GM21619 (cell line): Measurements from ENCODE around the gene ZNF334.
A peak's percentile ranks its signal among the peaks of the same experiment; 100 is the strongest.

Experiments
- ATAC-seq: cut with Tn5 transposase; IDR thresholded peaks from one replicate; pipeline ENCODE4 v1.9.1; 2021; ENCODE audit not compliant: unreplicated experiment

The ZNF334 gene

DNA sequence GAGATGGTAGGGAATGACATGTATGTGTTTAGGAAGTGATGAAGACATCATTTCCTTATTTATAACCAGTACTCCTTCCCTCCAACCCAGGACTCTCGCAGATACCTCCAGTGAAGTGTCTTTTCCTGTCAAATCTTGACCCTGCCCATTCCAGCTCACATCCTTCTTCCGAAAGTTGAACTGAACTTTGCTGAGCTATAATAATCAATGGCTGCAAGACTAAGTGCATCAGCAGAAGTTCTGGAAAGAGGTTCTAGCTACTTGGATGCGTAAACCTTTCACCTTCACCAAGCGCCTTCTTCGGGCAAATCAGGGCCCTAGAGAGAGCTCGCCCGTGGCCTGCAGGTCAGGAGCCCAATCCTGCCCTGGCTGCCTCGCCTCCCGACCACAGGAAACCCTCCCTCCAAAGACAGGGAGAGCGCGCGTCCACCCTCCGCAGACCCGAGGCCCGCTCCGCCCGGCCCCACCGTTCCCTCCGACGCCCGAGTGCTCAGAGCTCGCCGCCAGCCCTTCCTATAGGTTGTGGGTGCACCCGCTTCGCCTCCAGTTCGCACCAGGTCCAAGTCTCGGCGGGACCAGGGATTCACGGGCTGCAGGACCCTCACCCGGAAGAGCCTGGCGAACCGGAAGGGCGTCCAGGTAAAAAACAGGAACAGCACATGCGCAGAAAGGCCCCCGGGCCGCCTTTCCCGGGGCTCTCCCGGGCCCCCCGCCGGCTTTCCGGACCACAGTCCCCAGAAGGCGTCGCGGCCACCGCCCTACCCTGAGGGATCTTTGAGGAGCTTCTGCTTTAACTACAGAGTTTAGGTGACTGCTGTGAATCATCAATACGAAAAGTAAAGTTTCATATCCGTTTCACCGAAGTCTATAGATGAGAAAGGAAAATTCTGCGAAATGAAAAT, at the start of gene ZNF334:
Gene ZNF334, minus strand, starts transcription at position 617 of the 902 bp plus-strand sequence. CDS start 1,457 bp downstream, outside the sequence.
- peak; percentile 67 for ATAC-seq

DNA sequence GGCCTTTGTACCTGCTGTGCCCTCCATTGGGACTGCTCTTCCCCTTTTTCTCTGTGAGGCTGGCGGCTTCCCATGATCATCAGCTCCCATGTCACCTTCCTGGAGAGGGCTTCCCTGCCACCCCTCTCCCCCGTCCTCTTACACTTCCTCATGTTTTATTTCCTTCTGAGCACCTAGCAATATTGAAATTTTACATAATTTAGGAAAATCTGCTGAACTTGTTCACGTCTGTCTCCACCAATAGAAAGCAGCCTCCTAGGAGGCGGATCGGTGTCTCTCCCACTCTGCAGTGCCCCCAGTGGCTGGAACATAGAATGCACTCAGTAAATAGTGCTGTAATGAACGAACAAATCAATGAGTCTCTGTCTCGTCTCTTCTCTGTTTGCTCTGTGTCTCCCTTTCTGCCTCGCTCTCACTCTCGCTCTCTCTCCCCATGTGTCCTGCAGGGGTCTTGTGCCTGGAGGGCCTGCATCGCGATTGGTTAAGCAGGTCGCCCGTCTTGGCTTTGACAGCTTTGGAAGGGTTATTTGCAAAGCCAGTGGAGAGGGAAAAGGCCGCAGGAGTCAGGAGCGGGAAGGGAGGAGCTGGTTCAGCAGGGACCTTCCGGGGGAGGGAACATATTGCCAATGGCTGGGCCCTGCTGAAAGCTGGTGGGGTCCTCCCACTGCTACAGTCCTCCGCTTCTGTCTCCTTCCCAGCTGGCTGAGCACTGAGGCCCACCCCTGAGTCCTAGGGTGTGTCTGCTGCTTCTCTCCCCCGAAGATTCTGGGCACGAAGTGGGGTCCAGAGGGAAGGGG, 49.2 kb upstream of the ZNF334 start:
- peak; percentile 70 for ATAC-seq

DNA sequence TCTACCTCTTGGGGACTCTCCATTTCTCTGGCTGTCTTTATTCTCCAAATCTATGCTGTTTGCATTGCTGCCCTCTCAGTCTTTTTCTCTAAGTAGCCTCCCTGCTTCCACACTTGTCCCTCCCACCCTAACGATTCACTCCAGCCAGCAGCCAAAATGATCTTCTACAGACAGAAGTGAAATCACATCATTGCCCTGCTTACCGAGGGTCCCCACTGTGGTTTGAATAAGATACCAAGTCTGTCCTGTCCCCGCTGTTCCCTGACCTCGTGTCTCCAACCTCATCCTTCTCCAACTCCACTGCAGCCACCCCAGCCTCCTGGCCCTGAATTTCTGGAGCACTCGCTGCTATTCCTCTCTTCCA, 48.6 kb upstream of the ZNF334 start:
- no peak for ATAC-seq

DNA sequence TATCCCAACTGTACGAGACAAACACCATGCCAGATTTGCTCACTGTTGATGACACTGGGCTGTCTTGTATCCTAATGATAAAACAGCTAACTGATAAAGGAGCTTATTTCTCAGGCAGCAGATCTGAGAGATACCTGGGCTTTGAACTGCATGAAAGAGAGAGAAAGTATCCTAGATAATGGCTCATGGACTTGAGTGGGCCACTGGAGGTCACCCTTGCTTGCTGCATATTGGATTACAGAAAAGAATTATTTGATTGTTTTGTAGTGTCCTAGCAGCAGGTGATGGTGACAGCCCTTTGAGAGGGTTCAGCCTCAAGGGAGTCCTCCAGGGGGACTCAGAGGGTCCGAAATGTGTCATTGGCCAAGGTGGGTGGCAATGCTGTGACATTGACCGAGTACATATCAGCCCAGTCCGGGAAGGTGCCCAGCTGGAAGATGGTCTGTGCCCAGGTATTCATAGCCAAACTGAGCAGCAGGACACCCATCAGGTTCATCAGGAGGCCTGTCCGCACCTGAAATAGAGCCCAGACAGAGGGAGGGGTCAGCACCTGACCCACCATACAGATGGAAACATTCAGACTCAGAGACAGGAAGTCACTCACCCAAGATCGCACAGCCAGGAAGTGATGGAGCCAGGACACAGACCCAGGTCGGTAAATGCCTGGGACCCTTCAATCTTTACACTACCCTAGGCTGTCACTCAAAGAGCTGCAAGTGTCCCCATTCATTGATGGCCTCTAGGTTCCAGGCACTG, 46.5 kb upstream of the ZNF334 start:
- ATAC-seq = no peak

DNA sequence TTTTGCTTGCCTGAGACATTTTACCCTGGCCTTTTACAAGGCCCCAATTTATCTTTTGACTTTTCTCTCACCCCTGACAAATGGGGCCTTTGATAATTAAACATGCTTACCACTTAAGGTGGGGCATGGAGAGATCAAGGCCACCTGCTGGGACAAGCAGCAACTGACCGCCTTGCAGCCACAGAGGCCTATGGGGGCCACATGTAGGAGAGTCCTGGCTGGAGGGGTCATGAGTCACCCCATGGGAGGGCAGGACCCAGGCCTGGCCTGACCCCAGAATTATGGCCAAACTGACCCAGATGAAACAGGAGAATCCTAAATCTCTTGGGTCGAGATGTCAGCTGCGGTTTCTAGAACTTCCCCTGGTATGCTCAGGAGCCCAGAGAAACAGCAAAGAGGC, 45.6 kb upstream of the ZNF334 start:
- ATAC-seq = no peak

DNA sequence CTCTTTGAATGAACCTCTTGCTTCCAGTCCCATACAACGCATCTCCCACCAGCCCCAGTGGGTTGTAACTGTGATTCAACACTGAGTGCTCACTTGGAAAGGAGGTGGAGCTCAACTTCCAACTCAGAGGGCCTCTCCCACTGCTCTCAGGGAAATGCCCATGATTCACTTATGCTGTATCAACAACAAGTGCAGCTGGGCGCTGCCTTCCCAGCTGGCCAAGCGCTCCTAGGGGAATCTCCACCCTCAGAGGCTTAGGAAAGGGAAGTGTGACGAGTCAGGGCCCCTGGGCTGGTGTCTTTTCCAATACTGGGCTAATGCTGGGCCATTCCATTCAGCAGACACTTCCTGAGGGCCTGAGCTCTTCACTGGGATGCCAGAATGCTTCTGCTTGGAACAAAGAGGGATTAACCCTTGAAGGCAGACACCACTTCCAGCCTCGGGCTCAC, 45.2 kb upstream of the ZNF334 start:
- ATAC-seq = no peak

DNA sequence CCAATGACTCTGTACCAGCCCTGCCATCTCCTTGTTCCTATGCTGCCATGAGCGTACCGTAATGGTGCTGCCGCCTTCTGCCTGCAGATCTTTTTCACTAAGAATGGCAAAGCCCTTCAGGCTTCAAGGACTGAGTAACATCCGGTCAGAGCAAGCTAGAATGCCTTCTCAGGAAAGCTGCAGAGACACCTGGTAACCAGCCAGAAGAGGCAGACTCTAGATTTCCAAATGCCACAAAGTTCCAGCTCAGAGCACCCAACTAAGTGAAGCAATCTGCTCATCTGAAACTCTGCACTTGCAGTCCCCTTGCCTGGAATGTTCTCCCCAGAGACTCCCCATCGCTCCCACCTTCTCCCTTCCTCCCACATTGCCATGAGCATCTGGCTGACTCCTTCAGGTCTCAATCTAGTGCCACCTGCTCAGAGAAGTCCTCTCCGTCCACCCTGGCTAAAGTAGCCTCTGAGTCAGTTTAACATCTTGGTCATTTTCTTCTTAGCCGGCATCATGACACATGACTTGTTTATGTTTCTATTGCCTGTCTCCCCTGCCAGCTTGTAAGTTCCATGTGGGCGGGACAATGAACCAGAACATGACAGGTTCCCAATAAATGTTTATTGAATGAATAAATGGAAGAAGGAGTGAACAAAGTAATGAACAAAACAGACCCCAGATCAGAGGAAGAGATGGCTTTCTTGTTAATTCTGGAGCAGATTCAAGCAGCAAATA, 44.0 kb upstream of the ZNF334 start:
- no peak for ATAC-seq

DNA sequence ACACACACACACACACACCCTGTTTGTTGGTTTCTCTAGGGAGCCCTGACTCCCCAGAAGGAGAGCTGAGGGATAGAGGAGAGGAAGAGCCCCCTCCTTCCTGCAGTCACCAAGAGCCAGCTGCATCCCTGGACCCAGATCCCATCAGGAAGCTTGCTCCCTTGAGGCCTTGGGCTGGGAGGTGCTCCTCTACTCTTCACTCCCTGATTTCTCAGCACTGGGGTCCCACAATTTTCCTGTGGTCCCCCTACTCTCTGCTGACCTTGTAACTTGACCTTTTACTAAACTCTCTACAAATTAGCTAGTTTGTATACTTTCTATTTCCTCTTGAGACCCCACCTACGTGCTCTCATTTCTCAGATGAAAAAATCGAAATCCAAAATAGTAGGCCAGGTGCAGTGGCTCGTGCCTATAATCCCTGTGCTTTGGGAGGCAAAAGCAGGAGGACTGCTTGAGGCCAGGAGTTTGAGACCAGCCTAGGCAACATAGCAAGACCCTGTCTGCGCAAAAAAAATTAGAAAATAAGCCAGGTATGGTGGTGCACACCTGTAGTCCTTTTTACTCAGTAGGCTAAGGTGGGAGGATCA, 42.1 kb upstream of the ZNF334 start:
- no peak for ATAC-seq

DNA sequence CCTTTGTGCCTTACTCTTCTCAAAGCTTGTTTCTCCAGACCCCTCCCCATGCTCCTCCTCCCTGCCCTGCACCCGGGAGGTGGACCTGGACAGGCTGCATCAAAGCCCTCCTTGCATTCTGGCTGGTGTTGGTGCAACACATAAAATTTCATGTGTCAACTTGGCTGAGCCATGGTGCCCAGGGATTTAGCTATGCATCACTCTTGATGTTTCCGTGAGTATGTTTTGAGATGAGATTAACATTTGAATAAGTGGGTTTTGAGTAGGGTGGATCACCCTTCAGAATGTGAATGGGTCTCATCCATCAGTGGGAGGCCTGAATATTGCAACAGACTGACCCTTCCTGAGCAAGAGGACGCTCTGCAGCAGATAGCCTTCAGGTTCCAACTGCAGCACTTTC, 41.5 kb upstream of the ZNF334 start:
- no peak for ATAC-seq

DNA sequence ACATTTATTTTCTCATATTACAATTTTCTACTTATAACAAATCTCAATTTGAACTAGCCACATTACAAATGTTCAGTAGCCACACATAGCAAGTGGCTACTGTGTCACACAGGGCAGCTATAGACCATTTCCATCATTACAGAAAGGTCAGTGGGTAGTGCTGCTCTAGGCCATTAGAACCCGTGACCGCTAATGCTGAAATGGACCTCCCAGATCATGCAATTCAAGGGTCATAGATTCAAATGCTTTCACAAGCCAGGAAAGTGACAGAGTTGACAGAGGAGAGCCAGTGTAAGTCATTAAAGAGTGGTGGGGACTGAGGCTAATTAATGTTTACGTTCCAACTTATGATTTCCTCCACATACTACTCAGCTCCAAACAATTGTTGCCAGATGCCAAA, 40.6 kb upstream of the ZNF334 start:
- ATAC-seq = no peak

DNA sequence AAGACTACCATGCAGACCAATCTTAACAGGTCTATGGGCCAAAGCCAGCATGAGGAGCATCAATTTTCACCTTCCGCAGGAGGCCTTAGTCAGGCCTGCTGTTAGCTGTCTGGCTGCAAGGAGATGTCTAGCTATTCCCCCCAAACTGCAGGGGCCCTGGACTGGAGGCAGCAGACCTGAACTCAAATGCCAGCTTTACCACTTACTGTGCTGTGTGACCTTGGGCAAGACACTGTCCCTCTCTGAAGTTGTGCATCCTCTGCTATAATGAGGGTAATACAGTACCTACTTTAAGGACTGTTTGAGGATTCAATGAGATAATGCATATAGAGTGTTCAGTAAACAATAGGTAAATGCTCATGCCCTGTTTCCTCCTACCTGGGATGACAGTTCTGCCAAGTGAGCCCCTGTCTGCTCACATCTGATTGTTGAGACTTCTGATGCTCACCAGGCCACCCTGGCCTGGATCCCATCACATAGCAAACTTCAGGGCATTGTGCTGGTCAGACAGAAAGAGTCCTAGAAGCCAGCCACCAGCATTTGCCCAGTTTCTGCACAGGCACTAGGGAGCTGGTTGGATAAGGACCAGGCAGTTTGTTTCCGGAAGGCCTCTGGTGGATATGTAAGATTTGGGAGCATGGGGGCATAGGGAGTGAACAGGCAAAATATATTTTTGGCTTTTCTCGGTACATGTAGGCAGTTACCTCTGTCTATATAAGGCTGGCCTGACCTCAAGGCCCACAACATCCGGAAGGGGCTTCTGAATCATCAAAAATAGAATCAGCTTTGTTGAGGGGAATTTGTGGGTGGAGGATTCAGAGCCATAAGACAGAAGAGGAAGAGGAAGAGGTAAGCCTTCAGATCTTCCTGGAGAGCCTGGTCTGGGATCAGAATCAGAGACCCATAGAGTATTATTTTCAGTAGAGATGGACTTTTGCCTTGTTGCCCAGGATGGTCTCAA, 39.4 kb upstream of the ZNF334 start:
- ATAC-seq = peak; percentile 71

DNA sequence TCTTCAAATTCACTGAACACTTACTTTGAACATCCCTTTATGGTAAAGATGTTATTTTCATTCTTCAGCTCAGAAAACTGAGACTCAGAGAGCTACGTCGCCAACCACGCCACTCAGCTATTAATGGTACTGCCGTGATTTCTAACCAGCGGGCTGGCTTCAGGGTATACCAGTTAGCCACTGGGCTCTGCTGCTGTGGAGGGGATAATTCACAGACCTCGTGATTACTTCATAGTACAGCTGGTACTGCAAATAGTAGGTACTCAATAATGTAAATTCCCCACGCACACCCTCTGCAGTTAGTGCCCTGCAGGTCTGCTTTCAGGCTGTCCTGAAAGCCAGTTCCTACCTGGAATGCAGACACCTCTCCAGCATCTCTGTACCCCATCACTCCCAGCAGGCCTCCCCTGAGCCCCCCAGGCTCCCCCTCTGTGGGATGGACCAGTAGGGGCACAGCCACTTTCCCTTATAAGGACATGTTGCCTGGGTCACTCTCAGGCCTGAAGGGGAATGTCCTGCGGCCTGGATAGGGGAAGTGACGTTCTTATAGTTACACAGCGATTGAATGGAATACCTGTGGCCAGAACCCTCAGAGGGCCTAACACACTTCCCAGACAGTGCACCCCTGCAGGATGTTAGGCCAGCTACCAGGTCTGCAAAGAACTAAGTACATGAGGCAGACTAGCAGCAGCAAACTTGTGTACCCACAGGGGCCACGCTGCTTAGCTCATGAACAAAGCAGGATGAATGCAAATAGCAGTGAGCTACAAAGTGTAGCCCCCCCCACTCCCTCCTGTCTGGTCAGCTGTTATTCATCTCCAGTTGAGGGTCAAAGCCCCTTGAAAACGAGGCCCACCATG, 38.4 kb upstream of the ZNF334 start:
- ATAC-seq = no peak

DNA sequence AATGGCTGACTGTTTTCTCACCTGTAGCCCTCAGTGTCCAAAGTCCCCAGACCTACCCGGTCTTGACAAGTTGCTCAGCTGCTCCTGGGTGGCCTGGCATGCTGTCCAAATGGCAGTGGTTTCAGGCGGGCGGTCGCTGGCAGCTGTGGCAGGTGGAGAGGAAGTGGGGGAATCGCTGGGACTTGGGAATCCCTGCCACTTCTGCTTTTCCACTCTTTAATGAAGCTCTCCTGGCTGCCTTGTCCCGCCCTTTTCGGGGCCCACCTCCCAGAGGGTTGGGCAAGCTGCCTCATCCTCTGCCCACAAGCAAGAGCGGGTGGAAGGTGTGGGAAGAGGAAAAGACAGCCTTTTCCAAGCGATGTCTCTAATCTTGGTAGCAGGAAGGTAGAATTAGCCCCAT, 37.1 kb upstream of the ZNF334 start, which contains the start of gene OCSTAMP:
Gene OCSTAMP, minus strand, starts transcription at position 194 of the 400 bp plus-strand sequence. Its CDS starts 94 bp downstream, at position 100.
- ATAC-seq = no peak

DNA sequence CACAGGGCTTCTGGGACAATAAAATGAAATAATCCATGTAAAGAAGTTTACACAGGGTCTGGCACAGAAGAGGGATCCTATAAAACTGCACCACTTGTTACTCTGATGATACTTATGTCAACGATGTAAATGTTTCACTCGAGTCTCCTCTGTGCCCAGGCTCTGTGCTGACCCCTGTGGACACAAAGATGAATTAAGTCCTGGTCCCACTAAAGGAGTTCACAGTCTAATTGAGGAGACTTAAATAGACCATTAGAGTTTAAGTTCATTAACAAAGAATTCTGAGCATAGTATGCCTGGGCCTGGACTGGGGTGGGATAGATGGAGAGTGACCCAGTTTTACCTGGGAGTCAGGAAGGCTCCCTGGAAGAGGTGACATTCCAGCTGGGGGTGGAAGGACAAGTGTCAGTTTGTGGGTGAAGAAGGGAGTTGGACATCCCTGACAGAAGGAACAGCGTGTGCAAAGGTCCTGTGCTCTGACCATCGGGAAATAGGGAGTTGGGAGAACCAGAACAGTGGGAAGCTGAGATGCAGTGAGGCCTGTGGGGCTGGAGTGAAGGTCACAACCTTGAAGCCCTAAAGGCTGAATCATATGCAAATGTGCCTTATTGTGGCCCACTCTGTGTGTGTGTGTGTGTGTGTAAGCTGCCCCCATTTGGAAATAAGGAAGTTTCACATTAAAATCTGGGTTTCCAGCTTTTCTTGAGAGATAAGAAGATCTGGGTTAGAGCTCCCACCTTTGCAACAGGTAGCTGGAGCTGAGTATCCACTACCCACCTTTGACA, 36.0 kb upstream of the ZNF334 start:
- no peak for ATAC-seq

DNA sequence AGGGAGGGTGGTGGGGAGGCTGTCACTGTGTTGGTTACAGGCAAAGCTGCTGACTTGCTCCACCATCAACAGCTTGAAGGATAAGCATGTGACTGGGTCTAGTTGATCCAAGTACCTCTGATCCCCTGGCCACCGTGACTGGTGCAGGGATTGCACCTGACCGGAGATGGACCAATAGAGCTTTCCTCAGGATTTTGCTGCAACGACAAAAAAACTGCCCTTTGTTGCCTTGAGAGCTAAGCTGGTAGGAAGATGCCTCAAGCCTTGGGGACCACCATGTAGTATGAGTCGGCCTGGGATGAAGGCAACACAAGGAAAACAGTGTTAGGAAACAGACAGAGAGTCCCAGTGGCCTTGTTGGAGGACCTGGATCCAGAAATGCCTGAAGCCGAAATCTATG, 35.3 kb upstream of the ZNF334 start:
- no peak for ATAC-seq

DNA sequence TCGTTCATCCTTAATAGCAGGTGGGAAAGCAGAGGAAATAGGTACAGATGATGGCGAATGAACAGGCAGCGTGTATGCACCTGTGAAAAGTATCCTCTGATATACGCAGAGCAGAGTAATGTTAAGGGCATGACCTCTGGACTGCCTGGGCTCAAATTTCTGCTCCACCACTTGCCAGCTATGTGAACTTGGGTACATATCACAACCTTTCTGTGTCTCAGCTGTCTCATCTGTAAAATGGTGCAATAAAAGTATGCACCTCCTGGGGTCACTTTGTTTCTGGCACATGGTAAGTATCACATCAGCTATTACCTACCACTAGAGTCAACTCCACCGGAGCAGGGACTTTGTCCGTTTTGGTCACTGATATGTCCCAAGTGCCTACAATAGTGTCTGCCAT, 34.6 kb upstream of the ZNF334 start:
- ATAC-seq = no peak

DNA sequence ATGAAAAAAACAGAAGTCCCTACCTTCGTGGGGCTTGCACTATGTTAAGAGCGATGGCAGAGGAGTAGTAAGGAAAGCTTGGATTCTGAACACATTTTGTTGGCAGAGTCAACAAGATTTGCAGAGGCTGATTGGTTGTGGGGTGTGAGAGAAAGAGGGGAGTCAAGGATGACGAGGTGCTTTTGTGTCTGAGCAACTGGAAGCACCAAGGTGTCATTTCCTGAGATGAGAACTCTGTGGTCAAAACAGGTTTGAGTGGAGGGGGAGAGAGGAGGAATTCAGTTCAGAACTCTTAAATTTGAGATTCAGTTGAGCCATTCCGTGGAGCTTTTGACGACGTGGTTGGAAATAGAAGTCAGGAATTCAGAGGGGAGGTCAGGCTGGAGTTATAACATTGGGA, 33.6 kb upstream of the ZNF334 start:
- no peak for ATAC-seq
